ENCODE measurements around the gene CPB1.

CPB1 gene

DNA sequence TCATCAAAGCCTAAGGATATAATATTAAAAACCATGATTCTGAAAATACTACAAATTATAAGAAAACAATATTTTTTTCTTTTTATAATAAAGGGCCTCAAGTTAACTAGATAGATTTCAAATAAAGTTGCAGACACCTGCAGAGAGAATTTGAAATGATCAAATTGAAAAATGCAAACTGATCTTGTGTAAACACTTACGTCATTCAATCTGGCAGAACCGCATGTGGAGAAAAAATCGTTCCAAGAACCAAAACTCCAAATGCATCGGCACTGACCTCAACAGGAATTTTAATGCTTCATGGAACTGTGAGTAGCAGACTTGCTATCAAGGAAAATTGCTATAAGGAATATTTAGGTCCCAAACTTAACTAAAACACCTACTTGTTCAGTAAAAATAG is 54.7 kb downstream of the CPB1 start:
- DNase-seq (ENCODE audit: low read depth in 3 of 3): no peak

DNA sequence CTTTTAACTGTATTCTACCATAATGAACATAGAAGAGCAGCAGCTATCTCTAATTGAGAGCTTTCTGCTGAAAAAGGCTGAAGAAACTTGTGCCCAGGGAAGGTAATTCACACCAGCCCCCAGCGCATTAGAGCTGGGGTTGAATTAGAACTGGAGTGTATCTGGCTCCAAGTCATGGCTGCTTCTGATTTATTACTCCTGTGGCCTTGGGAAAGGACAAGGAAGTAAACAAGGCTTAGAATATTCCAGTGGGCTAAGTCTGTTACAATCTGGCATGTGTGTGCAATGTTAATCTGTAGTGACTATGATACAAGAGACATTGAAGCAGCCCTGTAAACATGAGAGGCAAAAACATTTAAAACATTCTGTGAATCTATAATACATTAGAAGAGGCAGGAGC is 55.6 kb downstream of the CPB1 start:
- DNase-seq (ENCODE audit: low read depth in 3 of 3): no peak

DNA sequence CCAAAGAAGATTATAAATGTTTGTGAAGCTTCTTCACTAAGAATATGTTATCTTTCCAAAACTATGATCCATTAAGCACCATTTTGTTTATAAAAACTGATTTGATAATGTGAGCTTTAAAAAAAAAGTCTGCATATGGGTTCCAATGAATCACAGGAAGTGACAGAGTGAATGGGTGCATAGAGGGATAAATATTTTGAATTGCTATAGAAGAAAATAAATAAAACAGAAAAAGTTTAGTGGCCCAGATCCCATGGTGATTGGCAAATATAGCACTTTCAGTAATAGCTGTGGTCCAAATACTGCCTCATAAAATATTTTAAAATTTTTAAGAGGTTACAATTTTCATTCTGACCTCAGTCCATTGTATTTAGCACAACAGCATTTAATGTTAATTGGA is 56.6 kb downstream of the CPB1 start:
- no peak for DNase-seq (ENCODE audit: low read depth in 3 of 3)

DNA sequence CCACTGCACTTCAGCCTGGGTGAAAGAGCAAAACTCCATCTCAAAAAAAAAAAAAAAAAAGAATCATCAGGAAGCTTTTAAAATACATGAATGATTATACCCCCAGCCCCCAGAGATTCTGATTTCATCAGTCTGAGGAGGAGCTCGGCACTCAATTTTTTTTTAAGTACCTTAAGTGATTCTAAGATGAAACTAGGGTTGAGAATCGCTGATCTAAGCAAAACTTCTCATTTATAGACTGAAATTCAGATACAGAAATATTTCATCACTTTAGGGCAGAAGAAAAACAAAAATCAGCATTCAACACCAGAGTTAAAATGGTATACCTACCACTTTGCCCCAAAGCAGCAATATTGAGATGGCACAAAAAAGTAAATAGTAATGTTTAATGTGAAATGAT is 62.2 kb downstream of the CPB1 start:
- no peak for DNase-seq (ENCODE audit: low read depth in 3 of 3)

DNA sequence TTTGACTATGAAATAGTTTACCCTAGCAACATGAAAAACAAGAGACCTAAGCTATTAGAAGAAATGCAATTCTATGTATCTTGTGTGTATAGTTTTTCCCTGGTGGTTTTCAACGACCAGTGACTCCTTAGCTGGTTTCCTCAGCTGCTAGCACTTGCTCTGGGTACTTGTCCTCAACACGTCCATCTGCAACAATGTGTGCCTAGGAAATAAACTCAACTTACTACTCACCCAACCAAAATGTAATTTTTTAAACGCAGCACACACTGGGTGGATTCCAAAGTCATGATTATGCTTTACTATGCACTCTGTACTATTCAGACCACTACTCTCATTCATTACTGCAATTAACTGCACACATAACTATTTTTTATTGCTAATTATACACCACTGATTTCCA is 68.5 kb downstream of the CPB1 start:
- DNase-seq (ENCODE audit: low read depth in 3 of 3): no peak

DNA sequence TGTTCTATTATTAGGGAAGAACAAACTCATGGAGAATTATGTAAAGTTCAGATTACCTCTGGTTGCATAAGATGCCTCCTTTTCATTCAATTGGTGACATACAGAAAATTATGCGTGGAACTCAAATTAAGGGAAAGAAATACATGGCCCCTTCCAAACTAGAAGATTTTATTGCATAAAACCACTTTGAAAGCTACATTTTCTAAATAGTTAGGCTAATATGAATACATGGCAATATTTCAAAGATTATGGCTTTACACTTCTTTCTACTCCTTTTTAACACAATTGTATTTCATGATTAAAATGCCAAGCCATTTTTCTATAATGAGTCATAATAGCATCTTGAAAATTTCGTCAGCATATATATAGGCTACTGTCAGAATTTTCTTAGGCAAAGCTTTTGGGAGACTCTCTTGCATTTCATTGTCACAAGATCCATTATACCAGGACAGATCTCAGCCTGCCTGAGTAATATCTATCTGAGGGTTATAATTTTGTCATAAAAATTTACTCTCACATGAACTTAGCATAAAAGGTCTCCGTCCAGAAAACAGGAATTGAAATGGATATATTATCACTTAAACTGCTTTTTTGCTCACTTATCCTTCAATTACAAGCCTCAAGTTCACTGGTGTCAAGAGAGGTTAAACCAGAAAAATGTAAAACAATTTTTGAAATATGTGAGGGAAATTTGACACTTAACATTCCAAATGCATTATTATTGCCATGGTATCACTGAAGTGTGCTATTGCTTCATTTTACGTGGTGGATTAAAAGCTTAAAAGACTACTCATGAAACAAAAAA is 74.6 kb downstream of the CPB1 start:
- DNase-seq (ENCODE audit: low read depth in 3 of 3): no peak

DNA sequence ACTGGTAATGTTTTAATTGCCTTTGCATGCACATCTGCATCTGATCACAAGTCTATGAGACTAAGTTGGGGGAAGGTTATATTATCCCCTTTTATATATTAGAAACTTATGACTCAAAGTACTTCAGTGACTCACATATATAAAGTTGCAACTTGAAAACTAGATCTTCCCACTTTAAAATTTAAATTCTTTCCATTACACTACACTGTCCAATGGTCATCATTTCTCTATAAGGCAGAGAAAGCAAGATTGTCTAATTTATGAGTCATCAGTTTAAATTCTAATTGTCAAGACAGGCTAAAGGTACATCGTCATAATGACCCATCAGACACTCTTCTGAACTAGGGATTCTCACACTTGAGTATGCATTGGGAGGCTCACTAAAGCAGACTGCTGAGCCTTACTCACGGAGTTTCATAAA is 75.4 kb downstream of the CPB1 start:
- DNase-seq (ENCODE audit: low read depth in 3 of 3): no peak

DNA sequence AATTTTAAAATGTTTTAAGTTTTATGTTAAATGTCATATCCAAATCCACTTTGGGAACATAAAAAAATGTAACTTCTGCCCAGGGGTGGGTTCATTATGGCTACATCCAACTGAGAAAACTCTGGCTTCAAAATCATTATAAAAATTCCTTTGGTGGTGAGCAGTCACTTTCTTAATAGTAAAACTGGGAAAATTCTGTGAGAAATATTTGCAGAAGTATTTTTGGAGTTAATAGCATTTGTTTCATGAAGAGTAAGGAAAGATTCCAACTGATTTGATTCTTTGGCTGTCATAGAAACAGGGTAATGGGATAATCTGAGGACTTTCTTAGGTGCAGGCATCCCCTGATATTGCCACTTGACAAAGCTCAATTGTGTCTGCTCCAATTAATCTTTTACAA is 76.3 kb downstream of the CPB1 start:
- no peak for DNase-seq (ENCODE audit: low read depth in 3 of 3)

DNA sequence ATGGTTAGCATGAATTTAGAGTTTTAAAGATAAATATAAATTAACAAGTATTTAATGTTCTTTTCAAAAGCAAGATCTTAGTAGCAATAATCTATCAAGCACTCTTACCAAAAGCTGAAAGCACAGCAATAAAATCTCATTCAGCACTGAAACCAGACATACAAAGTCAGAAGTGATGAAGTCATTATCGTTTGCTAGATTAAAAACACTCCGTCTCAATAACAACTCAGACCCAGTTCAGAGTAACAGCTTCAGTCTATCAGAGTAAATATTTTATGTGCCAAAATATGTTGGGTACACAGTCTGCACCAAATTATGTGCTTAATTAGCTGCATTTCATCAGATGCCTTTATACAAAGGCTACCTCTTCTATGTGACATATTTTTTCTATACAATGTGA is 79.1 kb downstream of the CPB1 start:
- DNase-seq (ENCODE audit: low read depth in 3 of 3): no peak

All from stimulated activated CD4-positive, alpha-beta T cell treated with anti-CD3 and anti-CD28 coated beads, TNF-alpha, amount 100 ng/mL, for 4 hours (primary cell).